SK-N-SH (cell line): ENCODE results near the gene TACR2. TPM values are rescaled to one million over a fixed set of nuclear protein-coding genes. Genes with fewer than 3 reads are reported as not detected.

Source experiments
- CTCF ChIA-PET: fragments of 300-600, 350-600 bp; formaldehyde crosslinking; extraction: SDS; loops from one replicate; lab custom pipeline; 2021; lab: Yijun Ruan, JAX
- POLR2A ChIA-PET: fragments of 350-600 bp; sonication (Branson Sonifier 250); formaldehyde crosslinking; extraction: SDS; loops from one replicate; lab custom pipeline; 2020; ENCODE audit warnings: antibody characterized with exemption, inconsistent platforms; lab: Yijun Ruan, JAX
- DNase-seq: peaks from one replicate; pipeline ENCODE4 v3.0.0; 2012
- H2AFZ ChIP-seq: fragments of 200-600 bp; sonication (generic); 2 replicates; pipeline ENCODE4 v1.8.1; 2016; ENCODE audit warnings: antibody characterized with exemption, mild to moderate bottlenecking, low read depth
- H3F3A ChIP-seq: fragments of 200-600 bp; sonication (generic); replicated peaks from 2 replicates; pipeline ENCODE3; 2016; ENCODE audit warnings: antibody characterized with exemption, mild to moderate bottlenecking; ENCODE audit not compliant: insufficient read depth
- H3K27ac ChIP-seq, 2 experiments: fragments of 200-500 bp in 1 of 2; fragments of 200-600 bp in 1 of 2; sonication (Bioruptor generic) in 1 of 2; sonication (generic), shearing (Covaris generic) in 1 of 2; 2 replicates each; pipeline versions ENCODE4 v1.5.1 to v1.6.1; 2014 to 2016; ENCODE audit warnings: low read depth in 2 of 2, inconsistent platforms in 1 of 2, low read length in 1 of 2, mild to moderate bottlenecking in 1 of 2, mixed read lengths in 1 of 2
- H3K27me3 ChIP-seq: fragments of 200-600 bp; sonication (generic), shearing (Covaris generic); 2 replicates; pipeline ENCODE4 v1.6.1; 2016; ENCODE audit warnings: mixed run types; ENCODE audit not compliant: insufficient read depth
- H3K36me3 ChIP-seq, 2 experiments: fragments of 200-500 bp in 1 of 2; fragments of 200-600 bp in 1 of 2; sonication (Bioruptor generic) in 1 of 2; sonication (generic) in 1 of 2; replicated peaks in 1 of 2; 2 replicates each; pipeline versions ENCODE3 to v1.5.1; 2014 to 2016; ENCODE audit warnings: low read length in 1 of 2, mild to moderate bottlenecking in 1 of 2; ENCODE audit not compliant: insufficient read depth in 2 of 2, control insufficient read depth in 1 of 2
- H3K4me1 ChIP-seq, 2 experiments: fragments of 200-500 bp in 1 of 2; fragments of 200-600 bp in 1 of 2; sonication (Bioruptor generic) in 1 of 2; sonication (generic), shearing (Covaris generic) in 1 of 2; 2 replicates each; pipeline versions ENCODE4 v1.5.1 to v1.6.1; 2014 to 2016; ENCODE audit warnings: low read depth in 1 of 2, low read length in 1 of 2, mixed run types in 1 of 2; ENCODE audit not compliant: insufficient read depth in 2 of 2, control insufficient read depth in 1 of 2
- H3K4me2 ChIP-seq: fragments of 200-600 bp; sonication (generic), shearing (Covaris generic); 2 replicates; pipeline ENCODE4 v1.6.1; 2017; ENCODE audit warnings: mixed run types
- H3K4me3 ChIP-seq, 2 experiments: fragments of 200-500 bp in 1 of 2; fragments of 200-600 bp in 1 of 2; sonication (Bioruptor generic) in 1 of 2; sonication (generic), shearing (Covaris generic) in 1 of 2; 2 replicates each; pipeline versions ENCODE4 v1.5.1 to v1.8.1; 2014 to 2016; ENCODE audit warnings: low read depth in 2 of 2, inconsistent platforms in 1 of 2, low read length in 1 of 2, mild to moderate bottlenecking in 1 of 2, mixed read lengths in 1 of 2, moderate library complexity in 1 of 2
- H3K79me2 ChIP-seq: fragments of 200-600 bp; sonication (generic); 2 replicates; pipeline ENCODE4 v1.8.1; 2017; ENCODE audit warnings: mild to moderate bottlenecking; ENCODE audit not compliant: insufficient read depth
- H3K9ac ChIP-seq: fragments of 200-600 bp; sonication (generic); 2 replicates; pipeline ENCODE4 v1.6.1; 2017; ENCODE audit warnings: mixed run types
- H3K9me2 ChIP-seq: fragments of 200-600 bp; sonication (generic); 2 replicates; pipeline ENCODE4 v1.6.1; 2017; ENCODE audit warnings: mixed run types
- H3K9me3 ChIP-seq: fragments of 200-600 bp; sonication (generic); 2 replicates; pipeline ENCODE4 v1.6.1; 2017; ENCODE audit warnings: mixed run types, mild to moderate bottlenecking, moderate library complexity
- H4K20me1 ChIP-seq: fragments of 200-600 bp; sonication (generic); 2 replicates; pipeline ENCODE4 v1.6.1; 2017; ENCODE audit warnings: mild to moderate bottlenecking, mixed run types; ENCODE audit not compliant: insufficient read depth
- CHD2 ChIP-seq: fragments of 150-350 bp; IDR thresholded peaks from 2 replicates; pipeline ENCODE4 v1.6.1; 2018; ENCODE audit warnings: low read length; ENCODE audit not compliant: partially characterized antibody
- CTCF ChIP-seq: fragments of 200-600 bp; sonication (generic); IDR thresholded peaks from 2 replicates; pipeline ENCODE4 v1.6.1; 2017; ENCODE audit warnings: antibody characterized with exemption, mild to moderate bottlenecking, moderate library complexity
- EP300 ChIP-seq, 2 experiments: IDR thresholded peaks; 2 replicates each; pipeline versions ENCODE4 v1.4.0 to v1.6.1; 2012; ENCODE audit warnings: borderline replicate concordance in 1 of 2, low read depth in 1 of 2, low read length in 1 of 2
- EZH2phosphoT487 ChIP-seq: fragments of 200-600 bp; sonication (generic); IDR thresholded peaks from 2 replicates; pipeline ENCODE4 v1.6.1; 2017; ENCODE audit warnings: low read depth, mixed run types, mild to moderate bottlenecking, antibody characterized with exemption, moderate library complexity, borderline replicate concordance
- GATA2 ChIP-seq: sonication (generic); formaldehyde crosslinking; IDR thresholded peaks from 2 replicates; pipeline ENCODE4 v1.5.0; 2020; ENCODE audit warnings: mild to moderate bottlenecking, missing genetic modification reagents
- IRF3 ChIP-seq: fragments of 150-350 bp; IDR thresholded peaks from 2 replicates; pipeline ENCODE4 v1.6.1; 2016; ENCODE audit warnings: mild to moderate bottlenecking, low read depth, low read length
- JUND ChIP-seq: IDR thresholded peaks from 2 replicates; pipeline ENCODE4 v1.4.0; 2012
- MXI1 ChIP-seq: IDR thresholded peaks from 2 replicates; pipeline ENCODE4 v1.6.1; 2012; ENCODE audit warnings: mild to moderate bottlenecking, low read depth, low read length, improper control_type of control experiment
- NFIC ChIP-seq: IDR thresholded peaks from 2 replicates; pipeline ENCODE4 v1.4.0; 2012; ENCODE audit warnings: borderline replicate concordance
- POLR2AphosphoS5 ChIP-seq: IDR thresholded peaks from 2 replicates; pipeline ENCODE4 v1.6.1; 2012; ENCODE audit warnings: low read depth, low read length
- RAD21 ChIP-seq: IDR thresholded peaks from 2 replicates; pipeline ENCODE4 v1.6.1; 2012; ENCODE audit warnings: mild to moderate bottlenecking, low read length
- RCOR1 ChIP-seq: fragments of 150-350 bp; IDR thresholded peaks from 2 replicates; pipeline ENCODE4 v1.6.1; 2017; ENCODE audit warnings: antibody characterized with exemption, low read length
- SMC3 ChIP-seq: IDR thresholded peaks from 2 replicates; pipeline ENCODE4 v1.6.1; 2012; ENCODE audit warnings: low read depth, low read length, improper control_type of control experiment
- TAF1 ChIP-seq: IDR thresholded peaks from 2 replicates; pipeline ENCODE4 v1.6.1; 2012; ENCODE audit warnings: low read depth, mild to moderate bottlenecking, low read length, moderate library complexity, borderline replicate concordance
- TCF12 ChIP-seq: IDR thresholded peaks from 2 replicates; pipeline ENCODE4 v1.4.0; 2012
- YY1 ChIP-seq: IDR thresholded peaks from 2 replicates; pipeline ENCODE4 v1.4.0; 2012; ENCODE audit warnings: low read depth, mild to moderate bottlenecking
- WGBS: methylation state at CpG from one replicate; pipeline ENCODE4 v1.1.6; 2017; ENCODE audit warnings: low lambda C conversion rate; 5-methylcytosine and 5-hydroxymethylcytosine counted together
- polyA plus RNA-seq, 3 experiments: library from polyadenylated mRNA; depleted of rRNA; stranded (reverse); fragments of >200 nt; gene quantifications; 2 replicates each; pipeline ENCODE4 v1.2.3, GENCODE V29; 2012
- TF ChIP-seq, protein P1 (sequence below): IDR thresholded peaks from 2 replicates; pipeline ENCODE4 v1.4.0; 2012; ENCODE audit warnings: low read depth, borderline replicate concordance

The TACR2 gene
- polyA plus RNA-seq, 1 of the 3 experiments (the other 2 are of a cell fraction) = 0.02 TPM

DNA sequence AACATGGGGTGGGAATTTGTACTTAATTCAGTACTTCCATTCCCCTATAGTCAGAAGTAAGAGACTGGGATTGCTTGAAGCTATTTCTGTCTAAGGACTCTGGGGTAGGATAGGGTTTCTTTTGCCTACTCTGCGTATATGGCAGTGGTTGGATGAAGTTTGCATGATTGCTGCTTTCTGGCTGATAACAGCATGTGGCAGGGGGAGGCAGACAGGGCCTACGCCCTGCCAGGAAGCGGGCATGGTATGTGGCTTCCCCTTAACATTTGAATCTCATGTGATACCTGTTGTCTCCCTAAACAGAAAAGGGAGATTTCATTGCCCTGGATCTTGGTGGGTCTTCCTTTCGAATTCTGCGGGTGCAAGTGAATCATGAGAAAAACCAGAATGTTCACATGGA lies 57.1 kb downstream of the TACR2 start:
- H3F3A ChIP-seq = peaks cover 17% of the 10 kb centered on the region
- TF ChIP-seq GATA2 (CRISPR knock-in tag) (no peak), TCF12 (no peak), EP300 (IDR thresholded peaks at IDR 0.05; ENCODE audit: borderline replicate concordance in 1 of 2, low read depth in 1 of 2, low read length in 1 of 2) (no peak), YY1 (no peak), POLR2AphosphoS5 (no peak), JUND (no peak), CHD2 (no peak), CTCF (no peak), MXI1 (no peak), RCOR1 (no peak), EZH2phosphoT487 (no peak), NFIC (no peak), RAD21 (no peak), SMC3 (no peak), TAF1 (no peak), IRF3 (no peak)
- TF ChIP-seq, protein P1, sequence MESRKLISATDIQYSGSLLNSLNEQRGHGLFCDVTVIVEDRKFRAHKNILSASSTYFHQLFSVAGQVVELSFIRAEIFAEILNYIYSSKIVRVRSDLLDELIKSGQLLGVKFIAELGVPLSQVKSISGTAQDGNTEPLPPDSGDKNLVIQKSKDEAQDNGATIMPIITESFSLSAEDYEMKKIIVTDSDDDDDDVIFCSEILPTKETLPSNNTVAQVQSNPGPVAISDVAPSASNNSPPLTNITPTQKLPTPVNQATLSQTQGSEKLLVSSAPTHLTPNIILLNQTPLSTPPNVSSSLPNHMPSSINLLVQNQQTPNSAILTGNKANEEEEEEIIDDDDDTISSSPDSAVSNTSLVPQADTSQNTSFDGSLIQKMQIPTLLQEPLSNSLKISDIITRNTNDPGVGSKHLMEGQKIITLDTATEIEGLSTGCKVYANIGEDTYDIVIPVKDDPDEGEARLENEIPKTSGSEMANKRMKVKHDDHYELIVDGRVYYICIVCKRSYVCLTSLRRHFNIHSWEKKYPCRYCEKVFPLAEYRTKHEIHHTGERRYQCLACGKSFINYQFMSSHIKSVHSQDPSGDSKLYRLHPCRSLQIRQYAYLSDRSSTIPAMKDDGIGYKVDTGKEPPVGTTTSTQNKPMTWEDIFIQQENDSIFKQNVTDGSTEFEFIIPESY = no peak
- TF ChIP-seq, all 33 proteins: peak for 0
- ChIA-PET CTCF (interaction anchor here (1.0 to 1.1 kb wide), 2 partner anchors 121 to 128 kb away, joined by 3 read pairs; no protein-coding TSS in a partner anchor), POLR2A (no interaction called here)
- Histone ChIP-seq H4K20me1 (peaks cover 12% of the 10 kb centered on the region), H3K9ac (no peak overlapping the region), H3K79me2 (peaks cover 48% of the 10 kb centered on the region; the same call in 1 of the 2 replicates), H3K4me1 (peaks cover 20 to 29% of the 10 kb centered on the region in 2 experiments), H3K9me3 (no peaks in the 10 kb centered on the region), H3K9me2 (no peaks in the 10 kb centered on the region), H2AFZ (no peak overlapping the region), H3K36me3 (peaks cover 0 to 6% of the 10 kb centered on the region in 2 experiments), H3K4me3 (no peak overlapping the region), H3K4me2 (peak overlapping the region; percentile 55; the same call in 1 of the 2 replicates), H3K27me3 (no peaks in the 10 kb centered on the region), H3K27ac (no peak overlapping the region)
- no peak for DNase-seq
- 98% methylated on average over 5 of the region's 5 CpGs for WGBS
